Immature natural killer cell (primary cell): ENCODE measurements around the gene TSSC4. TPM values are rescaled to one million over a fixed set of nuclear protein-coding genes. Genes with fewer than 3 reads are reported as not detected.

Experiments used
- DNase-seq, 3 donors: peaks; one replicate each; pipeline ENCODE4 v3.0.0; 2022; ENCODE audit warnings: mixed read lengths in 1 of 3
- H3K27ac Mint-ChIP-seq, 6 donors: one replicate each; pipeline ENCODE4 v1.8.0; 2020; ENCODE audit warnings: mixed read lengths in 6 of 6, mild to moderate bottlenecking in 5 of 6, inconsistent platforms in 4 of 6, moderate library complexity in 3 of 6
- H3K27me3 Mint-ChIP-seq, 3 donors: one replicate each; pipeline ENCODE4 v1.8.0; 2020 to 2021; ENCODE audit warnings: low read depth in 3 of 3, mild to moderate bottlenecking in 3 of 3, mixed read lengths in 3 of 3, moderate library complexity in 3 of 3, inconsistent platforms in 1 of 3
- H3K36me3 Mint-ChIP-seq, 3 donors: one replicate each; pipeline ENCODE4 v1.8.0; 2020; ENCODE audit warnings: mixed read lengths in 3 of 3, inconsistent platforms in 2 of 3, mild to moderate bottlenecking in 2 of 3
- H3K4me1 Mint-ChIP-seq, 2 donors: one replicate each; pipeline ENCODE4 v1.8.0; 2020; ENCODE audit warnings: inconsistent platforms in 2 of 2, mild to moderate bottlenecking in 2 of 2, mixed read lengths in 2 of 2, moderate library complexity in 1 of 2
- H3K4me3 Mint-ChIP-seq, 5 donors: one replicate each; pipeline ENCODE4 v1.8.0; 2020; ENCODE audit warnings: mild to moderate bottlenecking in 5 of 5, mixed read lengths in 5 of 5, inconsistent platforms in 3 of 5, moderate library complexity in 3 of 5
- H3K9me3 Mint-ChIP-seq, 6 donors: one replicate each; pipeline ENCODE4 v1.8.0; 2020; ENCODE audit warnings: mild to moderate bottlenecking in 6 of 6, mixed read lengths in 6 of 6, inconsistent platforms in 4 of 6, moderate library complexity in 3 of 6
- polyA plus RNA-seq, 3 donors: library from polyadenylated mRNA; unstranded; fragments of 300-500 nt; fragmentation: Illumina TruSeq; gene quantifications; one replicate each; pipeline ENCODE4 v1.2.3, GENCODE V29; 2021

The TSSC4 gene
- polyA plus RNA-seq, 3 donors from 2014 or later = 87.7 to 111 (median 108) TPM

- H3K27me3 Mint-ChIP-seq = no peaks in the 10 kb centered on the region
- DNase-seq = no peak
- no peak overlapping the region for H3K27ac Mint-ChIP-seq
- H3K9me3 Mint-ChIP-seq = no peaks in the 10 kb centered on the region
- peaks cover 0 to 4% of the 10 kb centered on the region in 2 donors for H3K4me1 Mint-ChIP-seq
- no peak overlapping the region for H3K4me3 Mint-ChIP-seq
- H3K36me3 Mint-ChIP-seq = no peaks in the 10 kb centered on the region
These were observed 15.2 kb downstream of the TSSC4 start for GRCh38 chr11:2415601-2416380.

- Mint-ChIP-seq H3K27ac (no peak overlapping the region), H3K27me3 (no peaks in the 10 kb centered on the region), H3K4me3 (no peak overlapping the region), H3K36me3 (no peaks in the 10 kb centered on the region), H3K4me1 (peaks cover 0 to 4% of the 10 kb centered on the region in 2 donors), H3K9me3 (no peaks in the 10 kb centered on the region)
- no peak for DNase-seq
These were observed 16.2 kb downstream of the TSSC4 start for GRCh38 chr11:2416765-2417164.

GRCh38 chr11:2417856-2418692 lies 17.5 kb downstream of the TSSC4 start:
- DNase-seq = no peak
- H3K4me1 Mint-ChIP-seq = peaks cover 0 to 4% of the 10 kb centered on the region in 2 donors
- peaks cover 0 to 1% (median 0%) of the 10 kb centered on the region in 3 donors for H3K27me3 Mint-ChIP-seq
- H3K4me3 Mint-ChIP-seq = no peak overlapping the region
- H3K9me3 Mint-ChIP-seq = no peaks in the 10 kb centered on the region
- H3K36me3 Mint-ChIP-seq = no peaks in the 10 kb centered on the region
- no peak overlapping the region for H3K27ac Mint-ChIP-seq

GRCh38 chr11:2418693-2419360 lies 18.3 kb downstream of the TSSC4 start:
- no peak overlapping the region for H3K4me3 Mint-ChIP-seq
- peaks cover 0 to 4% of the 10 kb centered on the region in 2 donors for H3K4me1 Mint-ChIP-seq
- no peak for DNase-seq
- no peak overlapping the region for H3K27ac Mint-ChIP-seq
- peaks cover 0 to 1% (median 0%) of the 10 kb centered on the region in 3 donors for H3K27me3 Mint-ChIP-seq
- H3K36me3 Mint-ChIP-seq = no peaks in the 10 kb centered on the region
- H3K9me3 Mint-ChIP-seq = no peaks in the 10 kb centered on the region

- Mint-ChIP-seq H3K9me3 (no peaks in the 10 kb centered on the region), H3K27ac (peak overlapping the region in 1 of 6 donors; percentile 31), H3K27me3 (peaks cover 0 to 1% (median 0%) of the 10 kb centered on the region in 3 donors), H3K4me1 (peaks cover 0 to 4% of the 10 kb centered on the region in 2 donors), H3K4me3 (peak overlapping the region in 1 of 5 donors; percentile 18), H3K36me3 (no peaks in the 10 kb centered on the region)
- DNase-seq = peak; percentile 63 to 70 (median 69)
These were observed 19.3 kb downstream of the TSSC4 start for GRCh38 chr11:2419638-2420501.

GRCh38 chr11:2420502-2421225 lies 20.1 kb downstream of the TSSC4 start:
- Mint-ChIP-seq H3K4me3 (no peak overlapping the region), H3K9me3 (no peaks in the 10 kb centered on the region), H3K27ac (no peak overlapping the region), H3K4me1 (peaks cover 0 to 4% of the 10 kb centered on the region in 2 donors), H3K36me3 (no peaks in the 10 kb centered on the region), H3K27me3 (peaks cover 0 to 1% (median 0%) of the 10 kb centered on the region in 3 donors)
- DNase-seq = peak; percentile 63 to 73 (median 73)

- H3K9me3 Mint-ChIP-seq = no peaks in the 10 kb centered on the region
- no peak overlapping the region for H3K4me3 Mint-ChIP-seq
- H3K27ac Mint-ChIP-seq = no peak overlapping the region
- no peak for DNase-seq
- no peaks in the 10 kb centered on the region for H3K36me3 Mint-ChIP-seq
- peaks cover 0 to 2% (median 1%) of the 10 kb centered on the region in 3 donors for H3K27me3 Mint-ChIP-seq
- peaks cover 0 to 4% of the 10 kb centered on the region in 2 donors for H3K4me1 Mint-ChIP-seq
These were observed 20.9 kb downstream of the TSSC4 start for GRCh38 chr11:2421226-2421994.

- no peaks in the 10 kb centered on the region for H3K36me3 Mint-ChIP-seq
These were observed 21.4 kb downstream of the TSSC4 start for GRCh38 chr11:2421996-2422395.

GRCh38 chr11:2422461-2423156 lies 22.1 kb downstream of the TSSC4 start:
- H3K27ac Mint-ChIP-seq = no peak overlapping the region
- no peak for DNase-seq
- peaks cover 0 to 2% (median 1%) of the 10 kb centered on the region in 3 donors for H3K27me3 Mint-ChIP-seq
- H3K9me3 Mint-ChIP-seq = no peaks in the 10 kb centered on the region
- H3K4me1 Mint-ChIP-seq = peaks cover 0 to 4% of the 10 kb centered on the region in 2 donors
- no peak overlapping the region for H3K4me3 Mint-ChIP-seq
- no peaks in the 10 kb centered on the region for H3K36me3 Mint-ChIP-seq

More at GRCh38 chr11:2421996-2422395, 21.4 kb downstream of the TSSC4 start:
- DNase-seq = no peak
- Mint-ChIP-seq H3K9me3 (no peaks in the 10 kb centered on the region), H3K27ac (no peak overlapping the region), H3K27me3 (peaks cover 0 to 2% (median 1%) of the 10 kb centered on the region in 3 donors), H3K4me1 (peaks cover 0 to 4% of the 10 kb centered on the region in 2 donors), H3K4me3 (no peak overlapping the region)

- H3K4me1 Mint-ChIP-seq = peaks cover 0 to 4% of the 10 kb centered on the region in 2 donors
- H3K36me3 Mint-ChIP-seq = no peaks in the 10 kb centered on the region
- H3K27ac Mint-ChIP-seq = no peak overlapping the region
- DNase-seq = no peak
- H3K4me3 Mint-ChIP-seq = no peak overlapping the region
- no peaks in the 10 kb centered on the region for H3K9me3 Mint-ChIP-seq
- H3K27me3 Mint-ChIP-seq = peaks cover 0 to 2% (median 1%) of the 10 kb centered on the region in 3 donors
These were observed 22.8 kb downstream of the TSSC4 start for GRCh38 chr11:2423157-2424025.
